Adrenal gland (tissue), 12 donors: ENCODE data around the gene BCL7A. TPM values are rescaled to one million over a fixed set of nuclear protein-coding genes. Genes with fewer than 3 reads are reported as not detected.

Source experiments
- DNase-seq, 7 donors: peaks; one replicate each; pipeline ENCODE4 v3.0.0-alpha.2; 2019 to 2020
- H3K27ac ChIP-seq, 5 donors: fragments of 200-600 bp; sonication (generic) in 4 of 5; 1 replicate in 3 of 5; 2 replicates in 2 of 5; pipeline versions ENCODE4 v1.5.1 to v1.8.0; 2016 to 2020; ENCODE audit warnings: mild to moderate bottlenecking in 1 of 5
- H3K27me3 ChIP-seq: fragments of 200-600 bp; 2 replicates; pipeline ENCODE4 v1.8.0; 2021
- H3K36me3 ChIP-seq, 2 donors: fragments of 200-600 bp; replicated peaks in 1 of 2; 1 replicate in 1 of 2; 2 replicates in 1 of 2; pipeline versions ENCODE4 v1.5.1 to v1.8.0; 2018 to 2022
- H3K4me1 ChIP-seq, 2 donors: fragments of 200-600 bp; replicated peaks in 1 of 2; 1 replicate in 1 of 2; 2 replicates in 1 of 2; pipeline versions ENCODE4 v1.5.1 to v1.8.0; 2018 to 2021
- H3K4me3 ChIP-seq, 4 donors: fragments of 200-600 bp; sonication (generic) in 3 of 4; one replicate each; pipeline ENCODE4 v1.5.1; 2016 to 2018
- H3K9me3 ChIP-seq, 3 donors: fragments of 200-600 bp; sonication (generic) in 1 of 3; replicated peaks in 1 of 3; 1 replicate in 2 of 3; 2 replicates in 1 of 3; pipeline versions ENCODE4 v1.5.1 to v1.8.0; 2016 to 2021
- CTCF ChIP-seq, 6 experiments: fragments of 450-650 bp in 4 of 6; fragments of 200-600 bp in 2 of 6; sonication (generic) in 1 of 6; IDR thresholded peaks; 1 replicate in 5 of 6; 2 replicates in 1 of 6; pipeline versions ENCODE4 v1.5.1 to v1.8.0; 2016 to 2021; ENCODE audit warnings: antibody characterized with exemption in 6 of 6, mild to moderate bottlenecking in 2 of 6, moderate library complexity in 1 of 6
- POLR2A ChIP-seq, 2 donors: fragments of 450-650 bp; IDR thresholded peaks; one replicate each; pipeline ENCODE4 v1.6.1; 2017; ENCODE audit warnings: antibody characterized with exemption in 2 of 2, mild to moderate bottlenecking in 2 of 2, moderate library complexity in 1 of 2
- WGBS, 4 donors: extraction: QIAGEN DNeasy Blood & Tissue Kit in 2 of 4; methylation state at CpG; one replicate each; pipeline versions ENCODE4 v1.1.5 to v1.1.7; 2013 to 2017; 5-methylcytosine and 5-hydroxymethylcytosine counted together
- intact Hi-C, 2 donors: fragments of 100-400 bp; cut with DNase I; formaldehyde crosslinking; loops; one replicate each; pipeline versions ENCODE4 v1.14.1 to v1.15.0; 2022 to 2023
- polyA plus RNA-seq, 3 donors: library from polyadenylated mRNA; stranded (reverse); fragments of 200-250 nt in 2 of 3; fragments of 350-450 nt in 1 of 3; fragmentation: Illumina TruSeq in 1 of 3; extraction: RNeasy Lipid Tissue Mini Kit (QIAGEN cat#74804) in 1 of 3; gene quantifications; one replicate each; pipeline ENCODE4 v1.2.3, GENCODE V29; 2013 to 2014
- total RNA-seq, 9 donors: library from RNA; depleted of rRNA in 4 of 9; stranded (reverse); fragments of >200 nt in 4 of 9; fragments of 120-200 nt in 1 of 9; fragmentation: NEBNext Ultra II Directional in 1 of 9; extraction: Animal tissue kit (Norgen Biotek cat#: 25700) in 1 of 9; gene quantifications; one replicate each; pipeline versions ENCODE4 v1.1.0 to v1.2.4, GENCODE V29; 2013 to 2023
- donor health status: healthy with polysubstance abuse.
- donor health status: Bipolar disorder and iron deficiency.
- donor health status: DM: yes; HTN: yes; CAD: no.
- donor health status: DM: no; HTN: no; CAD: no.
- donor health status: DM: no; HTN: no; CAD: no.
- donor health status: DM: yes; HTN: yes; CAD: no.

The BCL7A gene
- total and polyA plus RNA-seq, 12 donors = 1.6 to 11.5 (median 5.0) TPM

- 91 to 95% (median 94%) methylated on average over 10 to 11 of the region's 11 CpGs for WGBS, 4 donors
- Histone ChIP-seq H3K9me3 (no peaks in the 10 kb centered on the region), H3K36me3 (peaks cover 0 to 3% of the 10 kb centered on the region in 2 donors), H3K27me3 (no peaks in the 10 kb centered on the region), H3K4me3 (no peak overlapping the region), H3K4me1 (peaks cover 0 to 2% of the 10 kb centered on the region in 2 donors), H3K27ac (no peak overlapping the region)
- no peak for DNase-seq
- TF ChIP-seq CTCF (IDR thresholded peaks at IDR 0.05) (no peak), POLR2A (IDR thresholded peaks at IDR 0.05) (no peak)
- intact Hi-C loops = loop anchor here (5.0 to 10.0 kb wide), 2 partner anchors 65 to 128 kb away; partner anchors contain the start of gene LRRC43 (in 1 of the 2)
Observed at GRCh38 chr12:122057007-122057735, 35.5 kb downstream of the BCL7A start.

- DNase-seq = no peak
- Histone ChIP-seq H3K27me3 (no peaks in the 10 kb centered on the region), H3K36me3 (peaks cover 0 to 3% of the 10 kb centered on the region in 2 donors), H3K9me3 (no peaks in the 10 kb centered on the region), H3K27ac (no peak overlapping the region), H3K4me3 (no peak overlapping the region), H3K4me1 (peaks cover 6 to 8% of the 10 kb centered on the region in 2 donors)
- intact Hi-C loops = loop anchor here (5.0 to 10.0 kb wide), 2 partner anchors 65 to 127 kb away; partner anchors contain the start of gene LRRC43 (in 1 of the 2)
- no peak for TF ChIP-seq POLR2A (IDR thresholded peaks at IDR 0.05)
- no peak for TF ChIP-seq CTCF (IDR thresholded peaks at IDR 0.05)
- WGBS, 4 donors = 85 to 97% (median 95%) methylated on average over 3 of the region's 3 CpGs
Observed at GRCh38 chr12:122057769-122058168, 36.1 kb downstream of the BCL7A start.

DNA sequence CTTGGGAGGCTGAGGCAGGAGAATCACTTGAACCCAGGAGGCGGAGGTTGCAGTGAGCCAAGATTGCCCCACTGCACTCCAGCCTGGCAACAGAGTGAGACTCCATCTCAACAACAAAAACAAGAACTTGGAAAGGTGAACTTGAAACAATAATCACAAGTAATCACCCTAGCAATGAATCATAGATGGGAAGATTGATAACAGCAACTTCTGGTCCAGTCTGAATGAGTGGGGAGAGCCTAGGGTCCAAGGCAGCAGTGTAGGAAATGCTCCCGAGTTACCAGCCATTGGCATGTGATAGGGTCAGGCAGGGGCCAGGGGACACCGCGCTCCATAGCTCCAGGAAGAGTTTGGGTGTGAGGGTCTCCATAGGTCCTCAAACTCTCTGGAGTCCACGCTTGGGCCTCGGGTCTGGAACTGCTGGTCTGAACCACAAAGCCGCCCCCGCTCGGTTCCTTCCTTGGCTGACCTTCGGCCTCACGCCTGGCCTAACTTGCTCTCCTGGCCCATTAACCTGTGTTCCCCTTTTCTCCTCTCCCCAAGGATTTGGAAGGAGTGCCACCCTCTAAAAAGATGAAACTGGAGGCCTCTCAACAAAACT lies 37.0 kb downstream of the BCL7A start:
- TF ChIP-seq CTCF (IDR thresholded peaks at IDR 0.05) (no peak), POLR2A (IDR thresholded peaks at IDR 0.05) (no peak)
- peaks cover 15 to 17% of the 10 kb centered on the region in 2 donors for H3K4me1 ChIP-seq
- WGBS, 4 donors = 86 to 97% (median 93%) methylated on average over 11 of the region's 11 CpGs
- intact Hi-C loops = loop anchor here (5.0 to 10.0 kb wide), 2 partner anchors 64 to 126 kb away; partner anchors contain the start of gene LRRC43 (in 1 of the 2)
- H3K4me3 ChIP-seq = no peak overlapping the region
- H3K9me3 ChIP-seq = no peaks in the 10 kb centered on the region
- no peak for DNase-seq
- H3K36me3 ChIP-seq = peaks cover 0 to 3% of the 10 kb centered on the region in 2 donors
- H3K27ac ChIP-seq = no peak overlapping the region
- no peaks in the 10 kb centered on the region for H3K27me3 ChIP-seq

GRCh38 chr12:122059203-122059960 lies 37.7 kb downstream of the BCL7A start:
- H3K27me3 ChIP-seq = no peaks in the 10 kb centered on the region
- H3K9me3 ChIP-seq = no peaks in the 10 kb centered on the region
- H3K27ac ChIP-seq = no peak overlapping the region
- DNase-seq = no peak
- H3K36me3 ChIP-seq = peaks cover 0 to 3% of the 10 kb centered on the region in 2 donors
- WGBS, 4 donors = 91 to 97% (median 93%) methylated on average over 23 to 28 of the region's 28 CpGs
- peaks cover 17 to 24% of the 10 kb centered on the region in 2 donors for H3K4me1 ChIP-seq
- intact Hi-C loops = loop anchor here (5.0 to 10.0 kb wide), 2 partner anchors 63 to 125 kb away; partner anchors contain the start of gene LRRC43 (in 1 of the 2)
- TF ChIP-seq POLR2A (IDR thresholded peaks at IDR 0.05) (no peak), CTCF (IDR thresholded peaks at IDR 0.05) (no peak)
- no peak overlapping the region for H3K4me3 ChIP-seq
